ENCODE measurements around the gene TMEM8B. TPM values are rescaled to one million over a fixed set of nuclear protein-coding genes. Genes with fewer than 3 reads are reported as not detected.

TMEM8B gene
- total and polyA plus RNA-seq, 7 donors = 3.5 to 12.5 (median 7.1) TPM

GRCh38 chr9:35808433-35808832, 20.6 kb upstream of the TMEM8B start:
- H3K4me1 ChIP-seq = peaks cover 0 to 24% (median 22%) of the 10 kb centered on the region in 4 donors
- no peak overlapping the region for H3K27ac ChIP-seq
- no peaks in the 10 kb centered on the region for H3K27me3 ChIP-seq
- H3K9me3 ChIP-seq = no peaks in the 10 kb centered on the region
- peaks cover 0 to 58% (median 20%) of the 10 kb centered on the region in 4 donors for H3K36me3 ChIP-seq
- intact Hi-C loops (cut with DNase I) = no loop called here
- 96% methylated on average over 9 of the region's 9 CpGs for WGBS, 2 donors
- DNase-seq = no peak
- H3K4me3 ChIP-seq = no peak overlapping the region
- no peak for TF ChIP-seq CTCF (IDR thresholded peaks at IDR 0.05)
- TF ChIP-seq EP300 (IDR thresholded peaks at IDR 0.05) = no peak
- TF ChIP-seq POLR2A (IDR thresholded peaks at IDR 0.05) = no peak
- no peak for TF ChIP-seq POLR2AphosphoS5 (IDR thresholded peaks at IDR 0.05)

- 91 to 96% methylated on average over 7 of the region's 7 CpGs for WGBS, 2 donors
- intact Hi-C loops (cut with DNase I) = loop anchor here (5.0 kb wide), 1 partner anchor 63 kb away; the partner anchor contains the start of genes GBA2 and RGP1
Observed at GRCh38 chr9:35810122-35810521, 18.9 kb upstream of the TMEM8B start.

GRCh38 chr9:35811381-35812024, 17.5 kb upstream of the TMEM8B start:
- H3K27me3 ChIP-seq = no peaks in the 10 kb centered on the region
- H3K4me1 ChIP-seq = peaks cover 0 to 36% (median 32%) of the 10 kb centered on the region in 4 donors
- no peaks in the 10 kb centered on the region for H3K9me3 ChIP-seq
- intact Hi-C loops (cut with DNase I) = loop anchor here (1.0 to 5.0 kb wide), 2 partner anchors 20 to 64 kb away; partner anchors contain the start of genes GBA2, NPR2 and RGP1
- peak; percentile 74 for DNase-seq
- H3K4me3 ChIP-seq = peak overlapping the region; percentile 26 to 60 (median 49)
- TF ChIP-seq POLR2AphosphoS5 (IDR thresholded peaks at IDR 0.05) = no peak
- 12 to 18% methylated on average over 12 of the region's 12 CpGs for WGBS, 2 donors
- H3K36me3 ChIP-seq = peaks cover 0 to 36% (median 15%) of the 10 kb centered on the region in 4 donors
- H3K27ac ChIP-seq = peak overlapping the region; percentile 80 to 99 (median 98)

More at GRCh38 chr9:35810122-35810521, 18.9 kb upstream of the TMEM8B start:
- TF ChIP-seq CTCF (IDR thresholded peaks at IDR 0.05) (no peak), POLR2A (IDR thresholded peaks at IDR 0.05) (no peak), EP300 (IDR thresholded peaks at IDR 0.05) (no peak), POLR2AphosphoS5 (IDR thresholded peaks at IDR 0.05) (no peak)
- Histone ChIP-seq H3K4me3 (no peak overlapping the region), H3K27ac (no peak overlapping the region), H3K27me3 (no peaks in the 10 kb centered on the region), H3K9me3 (no peaks in the 10 kb centered on the region), H3K4me1 (peaks cover 0 to 36% (median 32%) of the 10 kb centered on the region in 4 donors), H3K36me3 (peaks cover 0 to 50% (median 20%) of the 10 kb centered on the region in 4 donors)
- no peak for DNase-seq

- peaks cover 0 to 36% (median 32%) of the 10 kb centered on the region in 4 donors for H3K4me1 ChIP-seq
- TF ChIP-seq POLR2A (IDR thresholded peaks at IDR 0.05) (no peak), POLR2AphosphoS5 (IDR thresholded peaks at IDR 0.05) (peak in 3 of 4 donors; percentile 47 to 78 (median 55))
- intact Hi-C loops (cut with DNase I) = loop anchor here (1.0 to 5.0 kb wide), 2 partner anchors 21 to 65 kb away; partner anchors contain the start of genes GBA2, NPR2 and RGP1
Observed at GRCh38 chr9:35812025-35812602, 16.9 kb upstream of the TMEM8B start, which contains the start of gene SPAG8. Gene SPAG8, minus strand, starts transcription at chr9:35812262. Its CDS starts 115 bp downstream, at chr9:35812147.

GRCh38 chr9:35813434-35814105, 15.5 kb upstream of the TMEM8B start:
- peaks cover 0 to 15% (median 6%) of the 10 kb centered on the region in 4 donors for H3K36me3 ChIP-seq
- DNase-seq = no peak
- 53 to 85% methylated on average over 10 of the region's 10 CpGs for WGBS, 2 donors
- H3K4me1 ChIP-seq = peaks cover 0 to 36% (median 32%) of the 10 kb centered on the region in 4 donors
- intact Hi-C loops (cut with DNase I) = loop anchor here (2.0 to 5.0 kb wide), 3 partner anchors 15 to 157 kb away; partner anchors contain the start of genes FAM221B, GBA2, RGP1 and TMEM8B
- H3K9me3 ChIP-seq = no peaks in the 10 kb centered on the region
- H3K4me3 ChIP-seq = peak overlapping the region in 1 of 4 donors; percentile 99
- TF ChIP-seq POLR2A (IDR thresholded peaks at IDR 0.05) (no peak), EP300 (IDR thresholded peaks at IDR 0.05) (no peak), CTCF (IDR thresholded peaks at IDR 0.05) (no peak), POLR2AphosphoS5 (IDR thresholded peaks at IDR 0.05) (no peak)
- H3K27ac ChIP-seq = peak overlapping the region; percentile 98 to 100 (median 98)
- no peaks in the 10 kb centered on the region for H3K27me3 ChIP-seq

More at GRCh38 chr9:35812025-35812602, 16.9 kb upstream of the TMEM8B start, which contains the start of gene SPAG8:
- Histone ChIP-seq H3K4me3 (peak within 1 kb of the TSS; percentile 26 to 60 (median 49)), H3K27ac (peak within 1 kb of the TSS; percentile 98 to 100 (median 98)), H3K27me3 (no peaks in the 10 kb centered on the region), H3K36me3 (peaks cover 0 to 30% (median 12%) of the 10 kb centered on the region in 4 donors), H3K9me3 (no peaks in the 10 kb centered on the region)
- 1 to 2% methylated on average over 28 of the region's 28 CpGs for WGBS, 2 donors
- peak; percentile 98 for DNase-seq

All from sigmoid colon (tissue), 7 donors.